ENCODE measurements around the gene CD99.
"Not testable (repeated sequence)": the region's sequence is repeated elsewhere in the genome, so short reads cannot be mapped to it uniquely, and the experiment has no call there.

DNA sequence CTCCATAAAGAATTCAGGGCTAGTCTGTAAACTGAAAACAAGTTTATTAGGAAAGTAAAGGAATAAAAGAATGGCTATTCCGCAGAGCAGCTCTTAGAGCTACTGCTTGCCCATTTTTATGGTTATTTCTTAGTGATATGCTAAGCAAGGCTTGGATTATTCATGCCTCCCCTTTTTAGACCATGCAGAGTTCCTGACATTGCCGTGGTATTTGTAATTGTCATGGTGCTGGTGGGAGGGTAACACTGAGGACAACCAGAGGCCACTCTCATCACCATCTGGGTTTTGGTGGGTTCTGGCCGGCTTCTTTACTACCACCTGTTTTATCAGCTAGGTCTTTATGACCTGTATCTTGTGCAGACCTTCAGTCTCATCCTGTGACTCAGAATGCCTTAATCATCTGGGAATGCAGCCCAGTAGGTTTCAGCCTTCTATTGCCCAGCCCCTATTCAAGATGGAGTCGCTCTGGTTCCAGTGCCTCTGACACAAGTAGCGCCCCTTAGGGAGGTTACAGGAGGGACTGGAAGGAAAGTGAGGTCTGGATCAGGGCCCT is 64.1 kb downstream of the CD99 start:
- TF ChIP-seq, protein P1, sequence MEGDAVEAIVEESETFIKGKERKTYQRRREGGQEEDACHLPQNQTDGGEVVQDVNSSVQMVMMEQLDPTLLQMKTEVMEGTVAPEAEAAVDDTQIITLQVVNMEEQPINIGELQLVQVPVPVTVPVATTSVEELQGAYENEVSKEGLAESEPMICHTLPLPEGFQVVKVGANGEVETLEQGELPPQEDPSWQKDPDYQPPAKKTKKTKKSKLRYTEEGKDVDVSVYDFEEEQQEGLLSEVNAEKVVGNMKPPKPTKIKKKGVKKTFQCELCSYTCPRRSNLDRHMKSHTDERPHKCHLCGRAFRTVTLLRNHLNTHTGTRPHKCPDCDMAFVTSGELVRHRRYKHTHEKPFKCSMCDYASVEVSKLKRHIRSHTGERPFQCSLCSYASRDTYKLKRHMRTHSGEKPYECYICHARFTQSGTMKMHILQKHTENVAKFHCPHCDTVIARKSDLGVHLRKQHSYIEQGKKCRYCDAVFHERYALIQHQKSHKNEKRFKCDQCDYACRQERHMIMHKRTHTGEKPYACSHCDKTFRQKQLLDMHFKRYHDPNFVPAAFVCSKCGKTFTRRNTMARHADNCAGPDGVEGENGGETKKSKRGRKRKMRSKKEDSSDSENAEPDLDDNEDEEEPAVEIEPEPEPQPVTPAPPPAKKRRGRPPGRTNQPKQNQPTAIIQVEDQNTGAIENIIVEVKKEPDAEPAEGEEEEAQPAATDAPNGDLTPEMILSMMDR (IDR thresholded peaks at IDR 0.05; ENCODE audit: insufficient read depth, low read length, poor library complexity, severe bottlenecking), result not testable (repeated sequence)
- not testable (repeated sequence) for TF ChIP-seq EZH2phosphoT487 (conservative IDR thresholded peaks at IDR 0.05; ENCODE audit: low read length)

All from SU-DHL-6 (cell line).